Right atrium auricular region (tissue), 2 donors: ENCODE measurements around the gene ACRBP. TPM values are rescaled to one million over a fixed set of nuclear protein-coding genes. Genes with fewer than 3 reads are reported as not detected.

Experiments
- DNase-seq: peaks from one replicate; pipeline ENCODE4 v3.0.0-alpha.2; 2019; ENCODE audit warnings: low spot score
- H3K27ac ChIP-seq, 2 donors: fragments of 200-600 bp; sonication (generic); 1 replicate in 1 of 2; 2 replicates in 1 of 2; pipeline ENCODE4 v1.5.1; 2016 to 2019
- H3K27me3 ChIP-seq, 2 donors: fragments of 200-600 bp; sonication (generic); one replicate each; pipeline versions ENCODE4 v1.5.1 to v1.6.0; 2017 to 2019
- H3K36me3 ChIP-seq: fragments of 200-600 bp; sonication (generic); one replicate; pipeline ENCODE4 v1.5.1; 2016
- H3K4me1 ChIP-seq, 2 donors: fragments of 200-600 bp; sonication (generic); one replicate each; pipeline versions ENCODE4 v1.5.1 to v1.6.0; 2017 to 2019
- H3K4me3 ChIP-seq, 2 donors: fragments of 200-600 bp; sonication (generic); 1 replicate in 1 of 2; 2 replicates in 1 of 2; pipeline ENCODE4 v1.5.1; 2017 to 2019; ENCODE audit warnings: mild to moderate bottlenecking in 1 of 2, moderate library complexity in 1 of 2
- H3K9me3 ChIP-seq, 2 donors: fragments of 200-600 bp; sonication (generic); one replicate each; pipeline ENCODE4 v1.5.1; 2019
- CTCF ChIP-seq, 2 donors: fragments of 200-600 bp; sonication (generic); IDR thresholded peaks; one replicate each; pipeline ENCODE4 v1.5.1; 2019; ENCODE audit warnings: antibody characterized with exemption in 2 of 2
- total RNA-seq, 2 donors: library from RNA; depleted of rRNA; stranded (reverse); fragments of >200 nt; gene quantifications; one replicate each; pipeline ENCODE4 v1.1.0, GENCODE V29; 2016

Gene ACRBP
- total RNA-seq, 2 donors from 2014 or later: 0.43 TPM; not detected in 1

DNA sequence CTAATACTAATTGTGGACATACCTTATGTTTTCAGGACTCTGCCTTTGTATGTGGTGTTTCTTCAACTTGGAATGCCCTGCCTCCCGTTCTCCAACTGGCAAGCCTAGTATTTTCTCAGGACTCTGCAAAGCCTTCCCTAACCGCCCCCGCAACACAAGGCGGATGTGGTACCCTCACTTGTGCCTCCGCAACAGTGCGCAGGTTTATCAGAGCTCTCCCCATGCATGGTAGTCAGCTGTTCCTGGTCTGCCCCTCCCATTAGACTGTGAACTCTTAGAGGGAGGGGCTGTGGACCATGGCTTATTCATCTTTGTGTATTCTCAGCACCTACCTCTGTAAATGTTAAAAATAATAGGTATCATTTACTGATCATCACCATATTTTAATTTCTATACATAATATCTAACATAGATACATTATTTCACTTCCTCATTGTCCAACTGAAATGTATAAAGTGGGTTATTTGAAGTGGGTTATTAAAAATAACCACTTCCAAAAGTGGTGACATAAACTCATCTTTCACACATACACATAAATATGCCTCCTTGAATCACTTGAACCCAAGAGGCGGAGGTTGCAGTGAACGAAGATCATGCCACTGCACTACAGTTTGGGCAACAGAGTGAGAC lies 20.5 kb downstream of the ACRBP start:
- Histone ChIP-seq H3K9me3 (no peaks in the 10 kb centered on the region), H3K4me1 (peaks cover 0 to 4% of the 10 kb centered on the region in 2 donors), H3K27ac (no peak overlapping the region), H3K27me3 (no peaks in the 10 kb centered on the region), H3K4me3 (no peak overlapping the region), H3K36me3 (no peaks in the 10 kb centered on the region)
- no peak for DNase-seq
- TF ChIP-seq CTCF (IDR thresholded peaks at IDR 0.05): no peak

GRCh38 chr12:6620885-6621274 lies 26.4 kb downstream of the ACRBP start:
- H3K4me3 ChIP-seq: peak overlapping the region in 1 of 2 donors; percentile 33
- DNase-seq: no peak
- H3K4me1 ChIP-seq: peaks cover 0 to 9% of the 10 kb centered on the region in 2 donors
- no peak for TF ChIP-seq CTCF (IDR thresholded peaks at IDR 0.05)
- H3K36me3 ChIP-seq: no peaks in the 10 kb centered on the region
- H3K27ac ChIP-seq: no peak overlapping the region
- H3K27me3 ChIP-seq: no peaks in the 10 kb centered on the region
- no peaks in the 10 kb centered on the region for H3K9me3 ChIP-seq

DNA sequence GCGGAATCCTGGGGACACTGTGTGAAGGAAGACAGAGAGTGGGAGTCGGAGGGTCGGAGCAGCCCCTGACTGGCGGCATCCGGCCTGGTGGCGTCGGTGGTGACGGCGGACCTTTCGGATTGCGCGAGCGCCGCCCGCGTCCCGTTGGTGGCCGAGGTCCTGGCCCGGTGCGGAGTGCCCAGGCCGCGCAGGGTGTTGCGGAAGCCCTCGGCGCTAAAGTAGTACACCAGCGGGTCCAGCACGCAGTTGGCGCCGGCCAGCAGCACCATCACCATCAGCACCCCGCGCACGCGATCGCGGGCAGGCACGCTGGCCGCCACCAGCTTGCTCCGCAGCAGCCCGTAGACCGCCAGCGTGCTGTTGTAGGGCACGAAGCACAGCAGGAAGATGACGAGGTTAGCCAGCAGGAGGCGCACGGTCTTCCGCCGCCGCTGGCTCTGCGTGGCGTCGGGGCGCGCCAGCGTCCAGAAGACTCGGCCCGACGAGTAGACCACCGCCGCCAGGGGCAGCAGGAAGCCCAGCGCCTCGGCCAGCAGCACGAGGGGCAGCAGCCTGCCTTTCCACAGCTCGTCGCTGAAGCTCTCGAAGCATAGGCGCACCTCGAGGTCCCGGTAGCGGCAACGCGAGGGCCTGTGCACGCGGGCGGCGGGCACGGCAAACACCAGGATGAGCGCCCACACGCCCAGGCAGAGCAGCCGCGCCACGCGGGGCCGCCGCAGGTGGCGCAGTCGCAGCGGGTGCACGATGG lies 26.9 kb downstream of the ACRBP start:
- H3K9me3 ChIP-seq: no peaks in the 10 kb centered on the region
- peak overlapping the region in 1 of 2 donors; percentile 33 for H3K4me3 ChIP-seq
- peak; percentile 21 to 66 for TF ChIP-seq CTCF (IDR thresholded peaks at IDR 0.05)
- H3K4me1 ChIP-seq: peaks cover 0 to 9% of the 10 kb centered on the region in 2 donors
- no peak for DNase-seq
- H3K36me3 ChIP-seq: no peaks in the 10 kb centered on the region
- no peak overlapping the region for H3K27ac ChIP-seq
- H3K27me3 ChIP-seq: no peaks in the 10 kb centered on the region

GRCh38 chr12:6618483-6619225 lies 28.6 kb downstream of the ACRBP start:
- TF ChIP-seq CTCF (IDR thresholded peaks at IDR 0.05): no peak
- Histone ChIP-seq H3K27me3 (no peaks in the 10 kb centered on the region), H3K4me3 (no peak overlapping the region), H3K27ac (no peak overlapping the region), H3K4me1 (peaks cover 0 to 17% of the 10 kb centered on the region in 2 donors), H3K36me3 (no peaks in the 10 kb centered on the region), H3K9me3 (no peaks in the 10 kb centered on the region)
- no peak for DNase-seq

GRCh38 chr12:6615802-6616201 lies 31.4 kb downstream of the ACRBP start:
- H3K4me1 ChIP-seq: peaks cover 0 to 39% of the 10 kb centered on the region in 2 donors

More at GRCh38 chr12:6615802-6616201, 31.4 kb downstream of the ACRBP start:
- no peak for DNase-seq
- Histone ChIP-seq H3K27me3 (no peaks in the 10 kb centered on the region), H3K9me3 (no peaks in the 10 kb centered on the region), H3K36me3 (no peaks in the 10 kb centered on the region), H3K27ac (peak overlapping the region in 1 of 2 donors; percentile 12), H3K4me3 (no peak overlapping the region)
- TF ChIP-seq CTCF (IDR thresholded peaks at IDR 0.05): no peak
